ENCODE data around the gene GLS.
"Not testable (repeated sequence)": the region's sequence is repeated elsewhere in the genome, so short reads cannot be mapped to it uniquely, and the experiment has no call there.

The GLS gene

GRCh38 chr2:190935054-190935453 lies 54.4 kb downstream of the GLS start:
- peak; percentile 92 for FAIRE-seq

GRCh38 chr2:190938771-190939335 lies 58.2 kb downstream of the GLS start:
- no peak for FAIRE-seq

DNA sequence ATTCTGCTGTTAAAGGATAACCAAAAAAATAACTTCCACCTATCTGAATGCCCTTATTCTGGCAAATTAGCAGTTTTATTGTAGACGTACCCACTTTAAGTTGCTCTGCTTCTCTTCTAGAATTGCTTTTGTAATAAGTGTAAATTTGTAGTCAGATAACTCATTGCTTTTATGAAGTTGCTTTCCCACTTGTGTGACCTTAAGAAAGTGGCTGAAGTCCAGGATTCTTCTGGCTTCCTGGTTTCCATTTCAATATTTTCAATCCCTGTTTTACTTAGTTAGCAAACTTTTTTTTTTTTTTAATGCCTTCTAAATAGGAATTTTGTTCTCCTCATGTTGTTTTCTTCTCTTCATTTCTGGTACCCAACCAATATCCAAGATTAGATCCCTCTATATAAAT lies 59.8 kb downstream of the GLS start:
- peak; percentile 15 for FAIRE-seq

GRCh38 chr2:190941571-190941970 lies 61.0 kb downstream of the GLS start:
- FAIRE-seq, result no peak

GRCh38 chr2:190942697-190943096 lies 62.1 kb downstream of the GLS start:
- no peak for FAIRE-seq

DNA sequence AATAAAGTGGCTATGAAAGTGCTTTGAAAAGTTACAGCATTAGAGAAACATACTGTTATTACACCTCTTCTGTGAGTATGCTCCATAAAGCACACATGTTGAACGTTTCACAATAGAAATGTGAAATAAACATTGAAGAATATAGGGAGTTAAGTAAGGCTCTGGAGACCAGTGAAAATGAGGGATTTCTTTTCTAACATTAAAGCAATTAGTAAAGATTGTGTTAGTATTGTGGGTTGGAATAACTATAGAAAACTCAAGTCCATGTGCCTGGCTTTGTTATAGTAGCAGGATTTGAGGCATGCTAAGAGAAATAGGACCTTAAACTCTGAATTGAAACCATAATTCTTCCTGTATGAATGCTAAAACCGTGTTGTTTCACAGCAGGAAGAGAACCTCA lies 63.1 kb downstream of the GLS start:
- FAIRE-seq, result no peak

- FAIRE-seq, result no peak
Observed at GRCh38 chr2:190947141-190947540, 66.5 kb downstream of the GLS start.

DNA sequence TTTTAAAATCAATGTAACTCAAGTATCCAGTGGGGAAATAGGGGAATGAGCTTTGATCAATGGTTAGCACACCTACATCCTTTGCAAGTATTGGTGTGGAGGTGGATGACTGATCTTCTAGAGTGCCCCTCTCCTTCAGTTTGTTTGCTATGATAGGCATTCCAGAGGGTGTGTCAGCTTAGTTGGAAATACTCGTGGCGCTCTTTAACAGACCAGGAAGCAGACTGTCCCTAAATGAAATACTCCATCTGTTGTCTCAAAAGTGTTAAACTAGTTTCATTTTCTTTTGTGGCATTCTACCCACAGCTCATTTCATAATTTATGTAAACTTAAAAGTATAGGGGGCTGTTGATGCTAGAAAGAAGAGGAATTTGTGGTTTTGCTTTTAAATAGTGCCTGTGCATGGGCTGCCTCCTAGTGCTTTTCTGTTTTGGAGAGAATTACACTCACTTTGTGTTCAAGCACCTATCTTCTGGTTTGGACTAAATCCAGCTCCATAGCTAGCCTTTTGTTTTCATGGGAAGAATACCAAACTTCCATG lies 67.2 kb downstream of the GLS start:
- no peak for FAIRE-seq

DNA sequence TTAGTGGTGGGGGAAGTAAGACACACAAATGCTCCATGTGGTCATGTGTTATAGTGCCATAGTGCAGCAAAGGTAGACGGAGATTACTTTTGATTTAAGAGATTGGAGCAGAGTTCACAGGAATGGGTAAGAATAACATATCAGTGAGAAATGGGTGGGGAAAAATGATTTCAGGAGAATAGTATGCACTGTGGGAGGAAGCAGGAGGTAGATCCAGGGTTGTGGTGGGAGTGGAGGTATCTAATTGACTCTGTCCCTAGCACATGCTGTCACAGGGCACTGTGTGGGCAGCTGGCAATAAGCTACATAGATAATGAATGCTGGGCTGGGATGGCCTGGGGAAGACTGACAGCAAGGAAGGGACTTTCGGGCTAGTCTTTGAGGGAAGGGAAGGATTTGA lies 68.0 kb downstream of the GLS start:
- FAIRE-seq, result no peak

GRCh38 chr2:190950566-190950991 lies 70.0 kb downstream of the GLS start:
- FAIRE-seq, result no peak

DNA sequence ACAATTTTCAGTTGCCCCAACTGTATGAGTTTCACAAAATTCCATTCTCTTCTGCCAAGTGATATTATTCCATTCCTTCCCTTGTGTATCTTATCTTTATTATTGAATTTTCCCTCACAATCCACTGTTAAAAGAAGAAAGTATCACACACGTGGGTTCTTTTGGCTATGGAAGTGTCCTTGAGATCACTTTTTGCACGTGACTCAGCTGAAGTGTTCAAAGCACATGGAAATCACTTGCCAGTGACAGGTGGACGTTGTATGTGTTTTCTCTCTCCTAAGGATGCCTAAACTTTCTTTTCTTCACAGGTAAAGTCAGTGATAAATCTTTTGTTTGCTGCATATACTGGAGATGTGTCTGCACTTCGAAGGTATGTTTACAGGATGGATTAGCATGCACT lies 72.6 kb downstream of the GLS start:
- no peak for FAIRE-seq

GRCh38 chr2:190959911-190960788 lies 79.5 kb downstream of the GLS start:
- no peak for FAIRE-seq

DNA sequence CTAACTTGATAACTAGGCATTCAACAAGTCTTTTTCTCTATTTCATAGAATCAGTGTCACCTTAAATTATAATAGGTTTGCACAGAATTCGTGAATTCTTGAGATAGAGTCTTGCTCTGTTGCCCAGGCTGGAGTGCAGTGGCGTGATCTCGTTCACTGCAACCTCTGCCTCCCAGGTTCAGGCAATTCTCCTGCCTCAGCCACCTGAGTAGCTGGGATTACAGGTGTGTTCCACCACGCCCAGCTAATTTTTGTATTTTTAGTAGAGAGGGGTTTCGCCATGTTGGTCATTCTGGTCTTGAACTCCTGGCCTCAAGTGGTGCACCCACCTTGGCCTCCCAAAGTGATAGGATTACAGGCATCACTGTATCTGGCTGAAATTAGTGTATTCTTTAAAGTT lies 80.5 kb downstream of the GLS start:
- not testable (repeated sequence) for FAIRE-seq

- FAIRE-seq, result no peak
Observed at GRCh38 chr2:190961918-190962487, 81.4 kb downstream of the GLS start.

DNA sequence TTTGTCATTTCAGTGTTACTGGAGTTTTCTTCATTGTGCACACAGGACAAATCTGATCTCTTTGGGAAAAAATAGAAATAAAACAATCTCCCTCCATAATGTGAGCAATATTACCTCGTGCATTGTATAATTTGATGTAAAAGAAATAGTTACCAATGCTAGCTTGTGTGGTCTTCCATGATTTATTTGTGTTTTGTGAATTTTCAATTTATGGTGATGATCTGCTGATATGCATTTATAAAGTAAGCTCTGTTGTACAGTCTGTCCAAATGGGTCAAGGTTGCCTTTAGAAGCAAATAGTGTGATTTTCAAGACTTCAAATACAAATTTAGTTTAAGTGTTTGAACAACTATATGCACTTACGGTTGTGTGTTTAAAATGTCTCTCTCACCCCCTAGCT lies 82.5 kb downstream of the GLS start:
- no peak for FAIRE-seq

GRCh38 chr2:190964170-190964795 lies 83.7 kb downstream of the GLS start:
- FAIRE-seq, result no peak

DNA sequence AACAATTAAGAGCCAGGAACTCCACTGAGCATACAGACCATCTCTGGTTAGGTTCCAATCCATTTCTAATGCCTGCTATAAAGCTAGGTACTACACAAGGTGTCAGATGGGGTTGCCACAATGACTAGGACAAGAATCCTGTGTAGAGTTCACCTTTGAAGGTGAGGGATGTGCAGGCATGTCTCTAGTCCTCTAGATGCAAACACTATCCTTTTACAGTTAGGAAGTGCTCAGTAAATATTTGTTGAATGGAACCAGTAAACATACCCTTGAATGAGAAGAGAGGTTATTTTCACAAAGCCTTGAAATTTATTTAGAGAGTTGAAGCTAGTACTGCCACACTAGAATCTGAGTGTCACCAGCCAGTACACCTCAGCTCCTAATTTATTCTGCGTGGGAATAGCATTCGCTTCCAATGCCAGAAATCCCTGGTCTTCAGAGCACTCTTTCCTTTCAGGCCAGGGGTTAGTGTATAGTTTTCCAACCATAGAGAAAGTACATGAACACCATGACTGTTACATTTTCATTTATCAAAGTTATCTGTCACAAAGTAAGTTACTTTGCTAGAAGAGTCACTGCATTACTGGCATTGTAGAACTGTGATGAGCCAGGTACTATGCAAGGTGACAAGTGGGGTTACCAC lies 85.1 kb downstream of the GLS start:
- FAIRE-seq, result no peak

DNA sequence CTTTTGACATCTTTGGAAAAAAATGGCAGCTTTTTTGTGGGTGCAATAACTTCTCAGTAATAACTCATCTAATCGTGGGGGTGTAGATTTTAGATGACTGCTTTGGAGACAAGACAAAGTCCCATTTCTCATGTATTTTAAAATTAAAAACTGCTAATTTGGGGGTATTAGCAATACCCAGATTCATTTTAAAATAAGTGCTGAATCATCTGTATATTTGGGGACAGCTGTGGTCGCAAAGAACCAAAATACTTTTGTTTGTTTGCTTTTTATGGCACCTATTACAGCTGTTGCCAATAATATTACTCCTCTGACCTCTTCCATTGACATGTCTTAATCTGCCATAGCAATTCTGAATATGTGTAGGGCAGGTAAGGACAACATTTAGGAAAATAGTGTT lies 87.9 kb downstream of the GLS start:
- FAIRE-seq, result no peak

DNA sequence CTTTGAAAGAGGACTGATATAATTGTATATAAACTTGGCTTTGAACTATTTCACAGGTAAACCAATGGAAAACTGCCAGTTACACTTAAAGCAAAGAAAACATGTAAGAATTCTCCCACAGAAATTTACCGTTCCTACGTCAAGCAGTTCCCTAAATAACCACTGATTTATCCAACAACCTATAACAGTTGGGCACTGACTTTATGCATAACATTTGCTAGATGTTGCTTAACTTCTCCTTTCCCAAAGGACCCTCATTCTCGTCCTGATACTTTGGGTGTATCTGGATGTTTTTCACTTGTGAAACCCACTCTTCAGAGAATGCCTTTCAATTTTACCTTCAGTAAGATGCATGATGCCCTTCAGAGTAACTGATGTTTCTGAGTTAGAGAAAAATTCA lies 89.5 kb downstream of the GLS start:
- no peak for FAIRE-seq

- no peak for FAIRE-seq
Observed at GRCh38 chr2:190970873-190971506, 90.4 kb downstream of the GLS start.

DNA sequence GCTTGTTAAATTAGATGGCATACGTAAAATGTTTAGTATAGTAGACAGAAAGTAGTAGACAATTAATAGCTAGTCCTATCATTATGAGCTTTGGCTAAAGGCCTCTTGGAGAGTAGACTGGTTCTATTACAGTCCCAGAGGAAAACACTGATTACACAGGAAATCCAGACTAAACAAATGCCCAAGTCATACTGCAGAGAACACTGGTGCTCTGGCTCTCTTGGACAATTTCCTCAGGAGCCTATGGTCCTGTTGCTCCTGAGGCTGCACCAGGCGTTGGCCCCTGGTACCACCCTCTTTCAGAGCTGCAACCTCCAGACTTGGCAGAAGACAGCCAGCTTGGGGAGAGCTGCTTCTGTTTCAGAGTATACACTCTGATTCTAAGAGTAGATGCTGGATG lies 91.6 kb downstream of the GLS start:
- no peak for FAIRE-seq

DNA sequence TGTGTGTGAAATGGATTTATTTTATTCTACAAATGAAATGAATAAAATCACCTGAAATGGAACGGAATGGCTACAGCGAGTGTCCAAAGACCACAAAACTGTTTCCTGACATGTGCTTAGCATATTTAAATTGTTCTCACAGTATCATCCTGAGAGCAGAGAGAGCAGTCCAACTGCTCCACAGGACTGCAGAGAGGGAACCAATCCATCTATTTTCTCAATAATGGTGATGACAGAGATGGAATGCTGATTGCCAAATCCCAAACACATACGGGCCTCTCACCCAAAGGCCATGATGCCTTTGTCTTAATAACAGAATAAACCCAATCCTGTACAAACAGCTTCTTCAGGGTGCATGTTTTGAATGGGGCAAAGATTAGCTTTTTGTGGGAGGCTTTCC lies 92.2 kb downstream of the GLS start:
- no peak for FAIRE-seq

All from endometrium (tissue), 2 donors.